ENCODE measurements around the gene HGD. TPM values are rescaled to one million over a fixed set of nuclear protein-coding genes. Genes with fewer than 3 reads are reported as not detected.

Gene HGD
- total and polyA plus RNA-seq, 2 donors (not counting 3 experiments of a cell fraction or from before 2014, with no cell fraction given), result 0.18 to 0.22 TPM

- Histone ChIP-seq H3K27ac (ENCODE audit: insufficient read depth, low read depth, low read length) (no peak overlapping the region), H3K36me3 (ENCODE audit: control insufficient read depth in 2 of 2, extremely low read depth in 1 of 2, insufficient read depth in 2 of 2, low read length in 2 of 2) (peaks cover 8 to 16% of the 10 kb centered on the region in 2 experiments), H3K9ac (replicated peaks; ENCODE audit: extremely low read depth, insufficient read depth, low read length) (no peak overlapping the region), H3K9me3 (replicated peaks; ENCODE audit: control insufficient read depth, insufficient read depth, low read length) (no peaks in the 10 kb centered on the region), H2AFZ (ENCODE audit: low read depth, low read length) (no peak overlapping the region), H3K4me1 (ENCODE audit: control insufficient read depth, extremely low read depth, insufficient read depth, low read length) (no peaks in the 10 kb centered on the region), H4K20me1 (replicated peaks; ENCODE audit: control insufficient read depth, extremely low read depth, insufficient read depth, low read length) (no peaks in the 10 kb centered on the region), H3K4me3 (replicated peaks in 1 of 3; ENCODE audit: insufficient read depth in 1 of 3, low read depth in 1 of 3, low read length in 3 of 3) (no peak overlapping the region), H3K9me1 (replicated peaks; ENCODE audit: control insufficient read depth, extremely low read depth, insufficient read depth, low read length) (no peaks in the 10 kb centered on the region), H3K4me2 (ENCODE audit: insufficient read depth, low read length) (no peak overlapping the region), H3K27me3 (ENCODE audit: control insufficient read depth in 2 of 2, insufficient read depth in 2 of 2, low read length in 2 of 2) (no peaks in the 10 kb centered on the region), H3K79me2 (ENCODE audit: control insufficient read depth, insufficient read depth, low read length) (peaks cover 8% of the 10 kb centered on the region)
- dilution Hi-C loops (cut with MboI; ENCODE audit: extremely low pct_ligation_motif_present, low sequenced_read_pairs), result no loop called here
- intact Hi-C loops (cut with micrococcal nuclease), result no loop called here
- no peak for FAIRE-seq
- BruUV-seq (replicated peaks), result no TSS peak
- no peak for DNase-seq (ENCODE audit: low read depth, low spot score)
- CTCF ChIA-PET, result interaction anchor here (0.9 to 1.8 kb wide), 3 partner anchors 18 to 191 kb away, joined by 3 to 8 read pairs (median 3); no protein-coding TSS in a partner anchor
- TF ChIP-seq POLR2AphosphoS5 (IDR thresholded peaks at IDR 0.05; ENCODE audit: insufficient read depth, low read depth, low read length), result no peak
- no peak for TF ChIP-seq EZH2 (IDR thresholded peaks at IDR 0.05; ENCODE audit: borderline replicate concordance, low read depth, low read length, severe bottlenecking)
- TF ChIP-seq POLR2A (IDR thresholded peaks at IDR 0.05; ENCODE audit: low read depth, low read length), result no peak
- TF ChIP-seq JUN (IDR thresholded peaks at IDR 0.05; ENCODE audit: borderline replicate concordance, insufficient read depth, insufficient read length, low read depth), result no peak
- TF ChIP-seq MYC (IDR thresholded peaks at IDR 0.05; ENCODE audit: low read depth, low read length), result no peak
- no peak for TF ChIP-seq FOS (IDR thresholded peaks at IDR 0.05; ENCODE audit: borderline replicate concordance, insufficient read depth, low read length)
- no peak for TF ChIP-seq GATA2 (IDR thresholded peaks at IDR 0.05; ENCODE audit: insufficient read depth, insufficient read length, low read depth, low read length)
- POLR2A ChIA-PET, result interaction anchor here (1.6 kb wide), 1 partner anchor 9 kb away, joined by 4 read pairs; the partner anchor contains the start of gene NDUFB4
These were observed 77.7 kb downstream of the HGD start for GRCh38 chr3:120604382-120604781.

- Histone ChIP-seq H3K27me3 (ENCODE audit: control insufficient read depth in 2 of 2, insufficient read depth in 2 of 2, low read length in 2 of 2) (no peaks in the 10 kb centered on the region), H3K4me2 (ENCODE audit: insufficient read depth, low read length) (no peak overlapping the region), H3K4me3 (replicated peaks in 1 of 3; ENCODE audit: insufficient read depth in 1 of 3, low read depth in 1 of 3, low read length in 3 of 3) (no peak overlapping the region), H3K79me2 (ENCODE audit: control insufficient read depth, insufficient read depth, low read length) (peaks cover 23% of the 10 kb centered on the region), H3K27ac (ENCODE audit: insufficient read depth, low read depth, low read length) (no peak overlapping the region), H4K20me1 (replicated peaks; ENCODE audit: control insufficient read depth, extremely low read depth, insufficient read depth, low read length) (no peaks in the 10 kb centered on the region), H3K9me1 (replicated peaks; ENCODE audit: control insufficient read depth, extremely low read depth, insufficient read depth, low read length) (no peaks in the 10 kb centered on the region), H2AFZ (ENCODE audit: low read depth, low read length) (no peak overlapping the region), H3K4me1 (ENCODE audit: control insufficient read depth, extremely low read depth, insufficient read depth, low read length) (no peaks in the 10 kb centered on the region), H3K9me3 (replicated peaks; ENCODE audit: control insufficient read depth, insufficient read depth, low read length) (no peaks in the 10 kb centered on the region), H3K36me3 (ENCODE audit: control insufficient read depth in 2 of 2, extremely low read depth in 1 of 2, insufficient read depth in 2 of 2, low read length in 2 of 2) (peaks cover 9 to 18% of the 10 kb centered on the region in 2 experiments), H3K9ac (replicated peaks; ENCODE audit: extremely low read depth, insufficient read depth, low read length) (no peak overlapping the region)
- FAIRE-seq (no peak), DNase-seq (ENCODE audit: low read depth, low spot score) (no peak)
- CTCF ChIA-PET, result interaction anchor here (3.4 kb wide), 1 partner anchor 192 kb away, joined by 16 read pairs; no protein-coding TSS in a partner anchor
- no TSS peak for BruUV-seq (replicated peaks)
- TF ChIP-seq MAX (IDR thresholded peaks at IDR 0.05; ENCODE audit: insufficient read depth, insufficient read length) (no peak), POLR2AphosphoS5 (IDR thresholded peaks at IDR 0.05; ENCODE audit: insufficient read depth, low read depth, low read length) (peak; percentile 26)
- dilution Hi-C loops (cut with MboI; ENCODE audit: extremely low pct_ligation_motif_present, low sequenced_read_pairs), result no loop called here
- intact Hi-C loops (cut with micrococcal nuclease), result no loop called here
- POLR2A ChIA-PET, result no interaction called here
These were observed 79.4 kb downstream of the HGD start for GRCh38 chr3:120602682-120603081.
